Peyer's patch (tissue), 4 donors: ENCODE measurements around the gene RALGDS. TPM values are rescaled to one million over a fixed set of nuclear protein-coding genes. Genes with fewer than 3 reads are reported as not detected.
A peak's percentile ranks its signal among the peaks of the same experiment; 100 is the strongest.

ENCODE experiments used
- DNase-seq, 3 donors: peaks; one replicate each; pipeline ENCODE4 v3.0.0-alpha.2; 2017 to 2019
- H3K27ac ChIP-seq, 4 donors: fragments of 200-600 bp; sonication (generic); one replicate each; pipeline ENCODE4 v1.5.1; 2016 to 2019
- H3K27me3 ChIP-seq, 2 donors: fragments of 200-600 bp; sonication (generic); one replicate each; pipeline ENCODE4 v1.5.1; 2019
- H3K36me3 ChIP-seq, 3 donors: fragments of 200-600 bp; sonication (generic); one replicate each; pipeline ENCODE4 v1.5.1; 2016 to 2019
- H3K4me1 ChIP-seq, 4 donors: fragments of 200-600 bp; sonication (generic); one replicate each; pipeline ENCODE4 v1.5.1; 2016 to 2019
- H3K4me3 ChIP-seq, 4 donors: fragments of 200-600 bp; sonication (generic); 1 replicate in 3 of 4; 2 replicates in 1 of 4; pipeline ENCODE4 v1.5.1; 2016 to 2019; ENCODE audit warnings: mild to moderate bottlenecking in 1 of 4
- H3K9me3 ChIP-seq, 4 donors: fragments of 200-600 bp; sonication (generic); one replicate each; pipeline ENCODE4 v1.5.1; 2016 to 2019; ENCODE audit warnings: mild to moderate bottlenecking in 1 of 4
- CTCF ChIP-seq, 6 experiments: fragments of 450-650 bp in 4 of 6; fragments of 200-600 bp in 2 of 6; sonication (generic) in 1 of 6; IDR thresholded peaks; one replicate each; pipeline ENCODE4 v1.5.1; 2017 to 2019; ENCODE audit warnings: antibody characterized with exemption in 6 of 6, mild to moderate bottlenecking in 3 of 6, moderate library complexity in 1 of 6
- POLR2A ChIP-seq, 2 donors: fragments of 450-650 bp; IDR thresholded peaks; one replicate each; pipeline ENCODE4 v1.5.1; 2017; ENCODE audit warnings: antibody characterized with exemption in 2 of 2, mild to moderate bottlenecking in 2 of 2, moderate library complexity in 2 of 2
- total RNA-seq, 4 donors: library from RNA; depleted of rRNA; stranded (reverse); fragments of >200 nt; gene quantifications; one replicate each; pipeline ENCODE4 v1.1.0, GENCODE V29; 2016

The RALGDS gene
- total RNA-seq, 4 donors from 2014 or later: 53.1 to 237 (median 139) TPM

GRCh38 chr9:133144904-133145851 lies 24.1 kb upstream of the RALGDS start:
- H3K4me1 ChIP-seq: peaks cover 33 to 82% (median 36%) of the 10 kb centered on the region in 4 donors
- peak overlapping the region in 2 of 4 donors; percentile 37 to 49 for H3K4me3 ChIP-seq
- H3K27ac ChIP-seq: peak overlapping the region; percentile 77 to 98 (median 90)
- DNase-seq: peak in 2 of 3 donors; percentile 57 to 63
- H3K36me3 ChIP-seq: no peaks in the 10 kb centered on the region
- TF ChIP-seq CTCF (IDR thresholded peaks at IDR 0.05): no peak
- TF ChIP-seq POLR2A (IDR thresholded peaks at IDR 0.05): no peak
- H3K27me3 ChIP-seq: no peaks in the 10 kb centered on the region
- H3K9me3 ChIP-seq: no peaks in the 10 kb centered on the region

GRCh38 chr9:133144142-133144903 lies 23.3 kb upstream of the RALGDS start:
- DNase-seq: peak; percentile 94 to 98 (median 95)
- Histone ChIP-seq H3K4me3 (peak overlapping the region; percentile 21 to 49 (median 36)), H3K4me1 (peaks cover 33 to 84% (median 36%) of the 10 kb centered on the region in 4 donors), H3K36me3 (no peaks in the 10 kb centered on the region), H3K9me3 (no peaks in the 10 kb centered on the region), H3K27me3 (no peaks in the 10 kb centered on the region), H3K27ac (peak overlapping the region; percentile 77 to 98 (median 90))
- peak in 1 of 2 donors; percentile 48 for TF ChIP-seq POLR2A (IDR thresholded peaks at IDR 0.05)
- TF ChIP-seq CTCF (IDR thresholded peaks at IDR 0.05): peak; percentile 98 to 100 (median 99)

GRCh38 chr9:133143639-133144141 lies 22.6 kb upstream of the RALGDS start:
- Histone ChIP-seq H3K9me3 (no peaks in the 10 kb centered on the region), H3K4me1 (peaks cover 33 to 90% (median 36%) of the 10 kb centered on the region in 4 donors), H3K4me3 (peak overlapping the region; percentile 21 to 49 (median 36)), H3K27me3 (no peaks in the 10 kb centered on the region), H3K36me3 (no peaks in the 10 kb centered on the region), H3K27ac (peak overlapping the region; percentile 77 to 98 (median 90))
- TF ChIP-seq CTCF (IDR thresholded peaks at IDR 0.05) (no peak), POLR2A (IDR thresholded peaks at IDR 0.05) (no peak)
- peak in 2 of 3 donors; percentile 49 to 53 for DNase-seq

GRCh38 chr9:133142684-133143622 lies 21.9 kb upstream of the RALGDS start:
- Histone ChIP-seq H3K4me1 (peaks cover 31 to 92% (median 36%) of the 10 kb centered on the region in 4 donors), H3K36me3 (no peaks in the 10 kb centered on the region)
- peak in 2 of 3 donors; percentile 61 to 70 for DNase-seq

More at GRCh38 chr9:133142684-133143622, 21.9 kb upstream of the RALGDS start:
- peak overlapping the region; percentile 44 to 98 (median 78) for H3K27ac ChIP-seq
- no peak for TF ChIP-seq POLR2A (IDR thresholded peaks at IDR 0.05)
- TF ChIP-seq CTCF (IDR thresholded peaks at IDR 0.05): peak in 1 of 6 experiments; percentile 2
- no peaks in the 10 kb centered on the region for H3K9me3 ChIP-seq
- no peak overlapping the region for H3K4me3 ChIP-seq
- H3K27me3 ChIP-seq: no peaks in the 10 kb centered on the region
